H1 (cell line): ENCODE data around the gene KDM2A. TPM values are rescaled to one million over a fixed set of nuclear protein-coding genes. Genes with fewer than 3 reads are reported as not detected.

Experiments used
- CTCF ChIA-PET: fragments of 300-600 bp; sonication (Branson Sonifier 250); formaldehyde crosslinking; loops from one replicate; lab custom pipeline; 2021; ENCODE audit not compliant: partially characterized antibody; lab: Charles Lee
- POLR2A ChIA-PET: fragments of 300-600 bp; sonication (Branson Sonifier 250); formaldehyde crosslinking; loops from one replicate; lab custom pipeline; 2021; ENCODE audit warnings: inconsistent platforms; ENCODE audit not compliant: partially characterized antibody; lab: Charles Lee
- DNase-seq, 2 experiments: peaks; one replicate each; pipeline versions ENCODE4 v3.0.0 to v3.0.0-alpha.2; 2010 to 2022; ENCODE audit warnings: low spot score in 2 of 2, low read depth in 1 of 2, mixed read lengths in 1 of 2
- FAIRE-seq: peaks from 2 replicates; lab custom pipeline; 2011; peaks lifted over from hg19 to GRCh38; lab: Jason Lieb, UNC
- H2AFZ ChIP-seq: 2 replicates; pipeline ENCODE4 v1.8.1; 2012; ENCODE audit warnings: low read length, inconsistent platforms
- H2AK5ac ChIP-seq: 2 replicates; pipeline ENCODE4 v1.6.1; 2013; ENCODE audit warnings: low read depth, low read length
- H2BK120ac ChIP-seq: replicated peaks from 2 replicates; pipeline ENCODE3; 2013; ENCODE audit warnings: low read depth, low read length, inconsistent platforms
- H2BK12ac ChIP-seq: 2 replicates; pipeline ENCODE4 v1.6.1; 2013; ENCODE audit warnings: low read depth, low read length
- H2BK15ac ChIP-seq: 2 replicates; pipeline ENCODE4 v1.6.1; 2013; ENCODE audit warnings: low read length
- H2BK20ac ChIP-seq: 2 replicates; pipeline ENCODE4 v1.6.1; 2013; ENCODE audit warnings: low read length
- H2BK5ac ChIP-seq: 2 replicates; pipeline ENCODE4 v1.6.1; 2013; ENCODE audit warnings: low read depth, low read length
- H3K14ac ChIP-seq: 2 replicates; pipeline ENCODE4 v1.6.1; 2013; ENCODE audit warnings: inconsistent platforms; ENCODE audit not compliant: insufficient read length
- H3K18ac ChIP-seq: 2 replicates; pipeline ENCODE4 v1.6.1; 2013; ENCODE audit warnings: low read length; ENCODE audit errors: extremely low read depth
- H3K23ac ChIP-seq: 2 replicates; pipeline ENCODE4 v1.6.1; 2013; ENCODE audit warnings: inconsistent platforms; ENCODE audit not compliant: insufficient read length
- H3K23me2 ChIP-seq: 2 replicates; pipeline ENCODE4 v1.6.1; 2013; ENCODE audit warnings: low read depth, low read length
- H3K27ac ChIP-seq: 2 replicates; pipeline ENCODE4 v1.6.1; 2011; ENCODE audit warnings: low read depth, low read length, inconsistent platforms
- H3K27me3 ChIP-seq, 4 experiments: replicated peaks in 1 of 4; 1 replicate in 1 of 4; 2 replicates in 3 of 4; pipeline versions ENCODE4 v1.6.1 to v1.8.1; 2011 to 2013; ENCODE audit warnings: low read length in 3 of 4, mild to moderate bottlenecking in 3 of 4, inconsistent platforms in 2 of 4, mixed read lengths in 2 of 4, moderate library complexity in 1 of 4; ENCODE audit not compliant: control insufficient read depth in 3 of 4, insufficient read depth in 3 of 4; ENCODE audit errors: extremely low read depth in 1 of 4
- H3K36me3 ChIP-seq, 4 experiments: 2 replicates each; pipeline versions ENCODE4 v1.6.1 to v1.8.1; 2011 to 2013; ENCODE audit warnings: mild to moderate bottlenecking in 4 of 4, low read length in 3 of 4, moderate library complexity in 2 of 4, control low read depth in 1 of 4, inconsistent platforms in 1 of 4; ENCODE audit not compliant: insufficient read depth in 4 of 4, control insufficient read depth in 2 of 4
- H3K4ac ChIP-seq: replicated peaks from 2 replicates; pipeline ENCODE3; 2013; ENCODE audit warnings: low read length, low read depth, mixed read lengths, inconsistent platforms; ENCODE audit not compliant: insufficient read length
- H3K4me1 ChIP-seq, 4 experiments: replicated peaks in 1 of 4; 1 replicate in 1 of 4; 2 replicates in 3 of 4; pipeline versions ENCODE4 v1.6.1 to v1.8.1; 2011 to 2013; ENCODE audit warnings: low read length in 3 of 4, inconsistent platforms in 2 of 4, mixed read lengths in 1 of 4; ENCODE audit not compliant: insufficient read depth in 4 of 4, control insufficient read depth in 3 of 4
- H3K4me2 ChIP-seq, 2 experiments: 2 replicates each; pipeline versions ENCODE4 v1.6.1 to v1.8.1; 2011 to 2013; ENCODE audit warnings: low read depth in 2 of 2, low read length in 2 of 2, control low read depth in 1 of 2, inconsistent platforms in 1 of 2, mild to moderate bottlenecking in 1 of 2; ENCODE audit not compliant: insufficient read depth in 1 of 2
- H3K4me3 ChIP-seq, 4 experiments: fragments of 200-600, 300-600 bp in 1 of 4; sonication (generic), shearing (Covaris generic), sonication (Bioruptor Twin) in 1 of 4; 2 replicates each; pipeline versions ENCODE4 v1.5.1 to v1.8.1; 2011 to 2016; ENCODE audit warnings: low read length in 4 of 4, low read depth in 3 of 4, control low read depth in 2 of 4, inconsistent platforms in 2 of 4, mild to moderate bottlenecking in 2 of 4, mixed read lengths in 1 of 4, moderate library complexity in 1 of 4; ENCODE audit not compliant: insufficient read depth in 2 of 4; ENCODE audit errors: extremely low read depth in 1 of 4
- H3K56ac ChIP-seq: replicated peaks from 2 replicates; pipeline ENCODE3; 2013; ENCODE audit warnings: low read depth, mild to moderate bottlenecking, mixed read lengths, low read length, inconsistent platforms; ENCODE audit not compliant: insufficient read length
- H3K79me1 ChIP-seq: 2 replicates; pipeline ENCODE4 v1.6.1; 2013; ENCODE audit warnings: low read depth, low read length, control low read depth
- H3K79me2 ChIP-seq, 2 experiments: 2 replicates each; pipeline versions ENCODE4 v1.6.1 to v1.8.1; 2012 to 2013; ENCODE audit warnings: low read length in 2 of 2, mild to moderate bottlenecking in 2 of 2, inconsistent platforms in 1 of 2; ENCODE audit not compliant: insufficient read depth in 2 of 2, control insufficient read depth in 1 of 2
- H3K9ac ChIP-seq, 4 experiments: replicated peaks in 1 of 4; 1 replicate in 1 of 4; 2 replicates in 3 of 4; pipeline versions ENCODE4 v1.6.1 to v1.8.1; 2011 to 2013; ENCODE audit warnings: low read depth in 3 of 4, low read length in 3 of 4, control low read depth in 2 of 4, mild to moderate bottlenecking in 2 of 4, moderate library complexity in 2 of 4, inconsistent platforms in 1 of 4; ENCODE audit errors: extremely low read depth in 1 of 4
- H3K9me3 ChIP-seq, 2 experiments: 2 replicates each; pipeline versions ENCODE4 v1.6.1 to v1.8.1; 2012 to 2013; ENCODE audit warnings: mild to moderate bottlenecking in 2 of 2, moderate library complexity in 2 of 2, control low read depth in 1 of 2, inconsistent platforms in 1 of 2, low read depth in 1 of 2, low read length in 1 of 2, mixed read lengths in 1 of 2; ENCODE audit not compliant: insufficient read depth in 2 of 2
- H4K20me1 ChIP-seq, 2 experiments: replicated peaks in 1 of 2; 2 replicates each; pipeline versions ENCODE3 to v1.8.1; 2011 to 2013; ENCODE audit warnings: inconsistent platforms in 2 of 2, low read length in 2 of 2, mild to moderate bottlenecking in 1 of 2; ENCODE audit not compliant: insufficient read depth in 2 of 2, control insufficient read depth in 1 of 2
- H4K5ac ChIP-seq: 2 replicates; pipeline ENCODE4 v1.6.1; 2013; ENCODE audit warnings: low read length, low read depth, mixed read lengths, inconsistent platforms; ENCODE audit not compliant: insufficient read length
- H4K8ac ChIP-seq: 2 replicates; pipeline ENCODE4 v1.8.0; 2013; ENCODE audit warnings: mild to moderate bottlenecking, moderate library complexity, low read length, inconsistent platforms; ENCODE audit not compliant: insufficient read depth; ENCODE audit errors: extremely low read depth
- H4K91ac ChIP-seq: replicated peaks from 2 replicates; pipeline ENCODE3; 2013; ENCODE audit warnings: low read length, mixed read lengths, inconsistent platforms; ENCODE audit not compliant: insufficient read length
- EP300 ChIP-seq, 2 experiments: IDR thresholded peaks; 1 replicate in 1 of 2; 2 replicates in 1 of 2; pipeline ENCODE4 v1.6.1; 2011 to 2012; ENCODE audit warnings: low read depth in 2 of 2, low read length in 2 of 2, mild to moderate bottlenecking in 2 of 2, borderline replicate concordance in 1 of 2, inconsistent platforms in 1 of 2, moderate library complexity in 1 of 2
- EZH2 ChIP-seq: fragments of 200-600 bp; sonication (generic); IDR thresholded peaks from 2 replicates; pipeline ENCODE4 v1.7.1; 2012; ENCODE audit warnings: low read depth, mild to moderate bottlenecking, moderate library complexity, low read length, inconsistent platforms; ENCODE audit not compliant: severe bottlenecking
- FOSL1 ChIP-seq: IDR thresholded peaks from 2 replicates; pipeline ENCODE4 v1.6.1; 2011; ENCODE audit warnings: mild to moderate bottlenecking, low read depth, low read length, moderate library complexity; ENCODE audit not compliant: insufficient read depth
- HDAC6 ChIP-seq: IDR thresholded peaks from one replicate; pipeline ENCODE4 v1.7.1; 2012; ENCODE audit warnings: low read depth, mild to moderate bottlenecking, inconsistent platforms, low read length, moderate library complexity
- KDM4A ChIP-seq: IDR thresholded peaks from one replicate; pipeline ENCODE4 v1.7.1; 2012; ENCODE audit warnings: low read depth, mild to moderate bottlenecking, moderate library complexity, low read length, inconsistent platforms; ENCODE audit not compliant: severe bottlenecking
- KDM5A ChIP-seq: fragments of 200-600 bp; IDR thresholded peaks from 2 replicates; pipeline ENCODE4 v1.7.1; 2012; ENCODE audit warnings: mild to moderate bottlenecking, low read length, inconsistent platforms, mixed read lengths
- NRF1 ChIP-seq: IDR thresholded peaks from 2 replicates; pipeline ENCODE4 v1.6.1; 2011; ENCODE audit warnings: mild to moderate bottlenecking, low read depth, low read length, improper control_type of control experiment
- PHF8 ChIP-seq: fragments of 200-600 bp; sonication (generic); conservative IDR thresholded peaks from 2 replicates; pipeline ENCODE4 v1.7.1; 2012; ENCODE audit warnings: low read depth, mild to moderate bottlenecking, inconsistent platforms, low read length, moderate library complexity
- SP4 ChIP-seq: IDR thresholded peaks from 2 replicates; pipeline ENCODE4 v1.6.1; 2012; ENCODE audit warnings: low read length, inconsistent platforms
- SRF ChIP-seq: IDR thresholded peaks from 2 replicates; pipeline ENCODE4 v1.6.1; 2011; ENCODE audit warnings: mild to moderate bottlenecking, low read depth, low read length, moderate library complexity
- YY1 ChIP-seq: IDR thresholded peaks from 2 replicates; pipeline ENCODE4 v1.6.1; 2011; ENCODE audit warnings: low read depth, mild to moderate bottlenecking, low read length
- WGBS, 2 experiments: shearing (Covaris generic) in 1 of 2; methylation state at CpG; one replicate each; pipeline versions ENCODE4 v1.1.6 to v1.1.7; 2013 to 2015; ENCODE audit warnings: low lambda C conversion rate in 2 of 2, mixed read lengths in 2 of 2, inconsistent platforms in 1 of 2, low coverage in 1 of 2, missing lambda C conversion rate in 1 of 2; ENCODE audit not compliant: insufficient replicate concordance in 2 of 2, insufficient coverage in 1 of 2, insufficient read length in 1 of 2; ENCODE audit errors: extremely low coverage in 1 of 2, missing lambda C conversion rate in 1 of 2; 5-methylcytosine and 5-hydroxymethylcytosine counted together
- polyA plus RNA-seq, 7 experiments: library from polyadenylated mRNA; depleted of rRNA in 3 of 7; stranded (reverse) in 5 of 7; unstranded in 2 of 7; fragments of >200 nt in 5 of 7; fragments of 200-250 nt in 2 of 7; gene quantifications; 1 replicate in 5 of 7; 2 replicates in 1 of 7; 4 replicates in 1 of 7; pipeline versions ENCODE4 v1.2.1 to v1.2.3, GENCODE V29; 2011 to 2013; ENCODE audit warnings: missing spikeins in 2 of 7, mixed read lengths in 2 of 7
- total RNA-seq: library from RNA; stranded (reverse); fragmentation: NEBNext Ultra II Directional; extraction: Animal tissue kit (Norgen Biotek cat#: 25700); gene quantifications from 2 replicates; pipeline ENCODE4 v1.2.1, GENCODE V29; 2021
- TF ChIP-seq, protein P1 (sequence below): IDR thresholded peaks from 2 replicates; pipeline ENCODE4 v1.6.1; 2012; ENCODE audit warnings: low read length, inconsistent platforms

Gene KDM2A
- total and polyA plus RNA-seq, 2 of the 8 experiments (the other 6 are each of a cell fraction or from before 2014, with no cell fraction given): 55.4 to 66.2 TPM

DNA sequence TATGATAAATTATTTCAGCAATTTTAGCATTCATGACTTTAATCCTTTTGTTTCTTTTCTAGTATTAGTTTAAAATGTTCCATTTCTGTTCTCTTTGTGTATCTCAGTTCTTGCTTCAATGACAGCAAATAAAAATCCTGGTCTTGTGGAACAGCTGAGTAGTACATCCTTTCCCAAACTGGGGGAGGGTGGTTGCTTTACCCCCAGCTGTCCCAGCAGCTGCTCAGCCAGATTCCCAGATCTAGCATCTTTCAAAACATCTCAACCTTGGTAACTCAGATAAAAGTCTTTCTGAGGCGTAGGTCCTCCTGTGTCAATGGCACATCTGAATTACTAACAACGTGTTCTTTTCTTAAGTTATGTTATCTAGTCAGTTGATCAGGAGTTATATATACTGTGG is 75.0 kb downstream of the KDM2A start:
- Histone ChIP-seq H2AK5ac (no peak overlapping the region), H2BK12ac (no peak overlapping the region), H2AFZ (no peak overlapping the region), H3K9me3 (no peaks in the 10 kb centered on the region), H2BK5ac (no peak overlapping the region), H4K5ac (no peak overlapping the region), H3K4ac (no peak overlapping the region), H3K4me2 (no peak overlapping the region), H3K4me1 (peaks cover 0 to 8% (median 1%) of the 10 kb centered on the region in 4 experiments; a peak in 2 of 7 replicates), H3K14ac (no peak overlapping the region), H2BK120ac (no peak overlapping the region), H3K9ac (no peak overlapping the region), H2BK15ac (no peak overlapping the region), H4K91ac (no peak overlapping the region), H3K36me3 (peaks cover 0 to 6% (median 2%) of the 10 kb centered on the region in 4 experiments; a peak in 2 of 8 replicates), H3K56ac (no peak overlapping the region), H2BK20ac (no peak overlapping the region), H3K27me3 (no peaks in the 10 kb centered on the region), H3K27ac (no peak overlapping the region), H4K8ac (no peak overlapping the region), H3K23ac (no peak overlapping the region), H4K20me1 (no peaks in the 10 kb centered on the region), H3K23me2 (no peaks in the 10 kb centered on the region), H3K18ac (no peak overlapping the region), H3K79me2 (no peaks in the 10 kb centered on the region), H3K4me3 (no peak overlapping the region), H3K79me1 (no peaks in the 10 kb centered on the region)
- CTCF ChIA-PET: interaction anchor here (0.8 to 1.6 kb wide), 3 partner anchors 10 to 83 kb away, joined by 3 to 5 read pairs (median 4); no protein-coding TSS in a partner anchor
- 88% methylated on average over 2 of the region's 2 CpGs; no CpG with 5 or more reads in 1 of the 2 experiments for WGBS, 2 experiments
- no peak for DNase-seq
- no peak for FAIRE-seq
- POLR2A ChIA-PET: interaction anchor here (1.1 kb wide), 1 partner anchor 12 kb away, joined by 3 read pairs; no protein-coding TSS in a partner anchor
- TF ChIP-seq SRF: no peak
- TF ChIP-seq FOSL1: no peak
- no peak for TF ChIP-seq KDM4A
- TF ChIP-seq HDAC6: no peak
- TF ChIP-seq EZH2: no peak
- no peak for TF ChIP-seq PHF8
- TF ChIP-seq NRF1: no peak
- TF ChIP-seq EP300 (IDR thresholded peaks at IDR 0.05; ENCODE audit: borderline replicate concordance in 1 of 2, low read depth in 2 of 2, low read length in 2 of 2): no peak
- TF ChIP-seq YY1: no peak
- TF ChIP-seq KDM5A: no peak
- TF ChIP-seq, protein P1, sequence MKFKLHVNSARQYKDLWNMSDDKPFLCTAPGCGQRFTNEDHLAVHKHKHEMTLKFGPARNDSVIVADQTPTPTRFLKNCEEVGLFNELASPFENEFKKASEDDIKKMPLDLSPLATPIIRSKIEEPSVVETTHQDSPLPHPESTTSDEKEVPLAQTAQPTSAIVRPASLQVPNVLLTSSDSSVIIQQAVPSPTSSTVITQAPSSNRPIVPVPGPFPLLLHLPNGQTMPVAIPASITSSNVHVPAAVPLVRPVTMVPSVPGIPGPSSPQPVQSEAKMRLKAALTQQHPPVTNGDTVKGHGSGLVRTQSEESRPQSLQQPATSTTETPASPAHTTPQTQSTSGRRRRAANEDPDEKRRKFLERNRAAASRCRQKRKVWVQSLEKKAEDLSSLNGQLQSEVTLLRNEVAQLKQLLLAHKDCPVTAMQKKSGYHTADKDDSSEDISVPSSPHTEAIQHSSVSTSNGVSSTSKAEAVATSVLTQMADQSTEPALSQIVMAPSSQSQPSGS: no peak
- TF ChIP-seq SP4: no peak
